OCI-LY7 (cell line): ENCODE data around the gene EYA3.

Experiments used
- EZH2phosphoT487 ChIP-seq: fragments of 200-600 bp; sonication (generic); IDR thresholded peaks from 2 replicates; pipeline ENCODE4 v1.6.1; 2018; ENCODE audit warnings: low read depth, borderline replicate concordance, mild to moderate bottlenecking, mixed run types, antibody characterized with exemption, low read length, moderate library complexity, mixed read lengths
- TF ChIP-seq, protein P1 (sequence below): fragments of 200-600 bp; sonication (generic); conservative IDR thresholded peaks from 2 replicates; pipeline ENCODE4 v1.5.1; 2014; ENCODE audit warnings: mild to moderate bottlenecking, antibody characterized with exemption, low read length, moderate library complexity, mixed read lengths

DNA sequence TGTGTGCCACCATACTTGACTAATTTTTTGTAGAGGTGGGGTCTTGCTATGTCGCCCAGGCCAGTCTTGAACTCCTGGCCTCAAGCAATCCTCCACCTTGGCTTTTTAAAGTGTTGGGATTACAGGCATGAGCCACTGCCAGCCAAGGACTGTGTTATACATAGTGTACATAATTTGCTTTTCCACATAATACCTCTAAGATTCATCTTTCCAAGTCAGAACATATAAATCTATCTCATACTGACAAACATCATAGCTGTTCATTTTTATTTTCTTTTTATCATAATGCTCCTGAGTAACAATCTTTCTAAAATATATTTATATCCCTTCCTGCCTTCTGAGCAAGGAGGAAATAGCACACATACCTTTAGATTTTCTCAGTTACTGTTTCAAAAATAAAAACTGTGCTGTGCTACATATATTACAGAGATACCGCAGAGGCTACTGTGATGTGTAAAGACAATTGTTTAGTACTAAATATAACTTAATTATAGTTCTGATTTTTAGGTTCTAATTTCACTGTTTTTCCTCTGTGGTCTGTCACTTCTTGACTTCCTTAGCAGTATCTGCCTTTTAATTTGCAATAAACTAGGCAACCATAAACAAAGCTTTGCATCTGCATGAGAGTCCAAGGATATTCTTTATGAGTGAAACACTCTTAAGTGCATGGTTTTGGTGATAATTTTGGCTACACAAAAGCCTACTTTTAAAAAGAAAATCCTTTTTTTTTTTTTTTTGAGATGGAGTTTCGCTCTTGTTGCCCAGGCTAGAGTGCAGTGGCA, 59.3 kb downstream of the EYA3 start:
- TF ChIP-seq, protein P1, sequence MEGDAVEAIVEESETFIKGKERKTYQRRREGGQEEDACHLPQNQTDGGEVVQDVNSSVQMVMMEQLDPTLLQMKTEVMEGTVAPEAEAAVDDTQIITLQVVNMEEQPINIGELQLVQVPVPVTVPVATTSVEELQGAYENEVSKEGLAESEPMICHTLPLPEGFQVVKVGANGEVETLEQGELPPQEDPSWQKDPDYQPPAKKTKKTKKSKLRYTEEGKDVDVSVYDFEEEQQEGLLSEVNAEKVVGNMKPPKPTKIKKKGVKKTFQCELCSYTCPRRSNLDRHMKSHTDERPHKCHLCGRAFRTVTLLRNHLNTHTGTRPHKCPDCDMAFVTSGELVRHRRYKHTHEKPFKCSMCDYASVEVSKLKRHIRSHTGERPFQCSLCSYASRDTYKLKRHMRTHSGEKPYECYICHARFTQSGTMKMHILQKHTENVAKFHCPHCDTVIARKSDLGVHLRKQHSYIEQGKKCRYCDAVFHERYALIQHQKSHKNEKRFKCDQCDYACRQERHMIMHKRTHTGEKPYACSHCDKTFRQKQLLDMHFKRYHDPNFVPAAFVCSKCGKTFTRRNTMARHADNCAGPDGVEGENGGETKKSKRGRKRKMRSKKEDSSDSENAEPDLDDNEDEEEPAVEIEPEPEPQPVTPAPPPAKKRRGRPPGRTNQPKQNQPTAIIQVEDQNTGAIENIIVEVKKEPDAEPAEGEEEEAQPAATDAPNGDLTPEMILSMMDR: no peak
- no peak for TF ChIP-seq EZH2phosphoT487
